MM.1S (cell line): Measurements from ENCODE around the gene ANO2.

Source experiments
- DNase-seq: peaks from one replicate; pipeline ENCODE4 v3.0.0-alpha.2; 2015
- H2AFZ ChIP-seq: fragments of 300-600 bp; sonication (generic); 2 replicates; pipeline ENCODE4 v1.6.0; 2016; ENCODE audit warnings: antibody characterized with exemption, low read length
- H3F3A ChIP-seq: fragments of 300-600 bp; sonication (generic); 2 replicates; pipeline ENCODE4 v1.6.1; 2016; ENCODE audit warnings: mild to moderate bottlenecking, antibody characterized with exemption, low read length, moderate library complexity, mixed read lengths; ENCODE audit not compliant: insufficient read depth
- H3K27ac ChIP-seq: fragments of 300-600 bp; sonication (generic); 2 replicates; pipeline ENCODE4 v1.5.1; 2016; ENCODE audit warnings: mild to moderate bottlenecking, low read length
- H3K27me3 ChIP-seq: fragments of 300-600 bp; sonication (generic); replicated peaks from 2 replicates; pipeline ENCODE4 v1.6.0; 2016; ENCODE audit warnings: low read length; ENCODE audit not compliant: insufficient read depth
- H3K36me3 ChIP-seq: fragments of 300-600 bp; sonication (generic); replicated peaks from 2 replicates; pipeline ENCODE4 v1.6.1; 2016; ENCODE audit warnings: mild to moderate bottlenecking, low read length, mixed read lengths; ENCODE audit not compliant: insufficient read depth
- H3K4me1 ChIP-seq: fragments of 300-600 bp; sonication (generic); 2 replicates; pipeline ENCODE4 v1.6.1; 2016; ENCODE audit warnings: low read length, mixed read lengths
- H3K4me2 ChIP-seq: fragments of 300-600 bp; sonication (generic); 2 replicates; pipeline ENCODE4 v1.6.0; 2016; ENCODE audit warnings: low read depth, low read length
- H3K4me3 ChIP-seq: fragments of 300-600 bp; sonication (generic); 2 replicates; pipeline ENCODE4 v1.5.1; 2016; ENCODE audit warnings: low read length, mixed read lengths
- H3K79me2 ChIP-seq: fragments of 300-600 bp; sonication (generic); 2 replicates; pipeline ENCODE4 v1.6.1; 2016; ENCODE audit warnings: mixed run types, low read length, mixed read lengths
- H3K9ac ChIP-seq: fragments of 300-600 bp; sonication (generic); 2 replicates; pipeline ENCODE4 v1.6.1; 2016; ENCODE audit warnings: low read length, mixed read lengths
- H3K9me2 ChIP-seq: fragments of 300-600 bp; sonication (generic); replicated peaks from 2 replicates; pipeline ENCODE4 v1.6.1; 2016; ENCODE audit warnings: mild to moderate bottlenecking, low read length, mixed read lengths; ENCODE audit not compliant: insufficient read depth
- H3K9me3 ChIP-seq: fragments of 300-600 bp; sonication (generic); replicated peaks from 2 replicates; pipeline ENCODE4 v1.6.1; 2016; ENCODE audit warnings: mild to moderate bottlenecking, low read length, mixed read lengths; ENCODE audit not compliant: insufficient read depth
- H4K20me1 ChIP-seq: fragments of 300-600 bp; sonication (generic); 2 replicates; pipeline ENCODE4 v1.6.1; 2016; ENCODE audit warnings: mild to moderate bottlenecking, low read length, moderate library complexity, mixed read lengths; ENCODE audit not compliant: insufficient read depth
- CTCF ChIP-seq: fragments of 300-600 bp; sonication (generic); IDR thresholded peaks from 2 replicates; pipeline ENCODE4 v1.5.1; 2016; ENCODE audit warnings: antibody characterized with exemption, low read length, mixed read lengths
- EZH2 ChIP-seq: fragments of 300-600 bp; sonication (generic); optimal IDR thresholded peaks from 2 replicates; pipeline ENCODE3; 2017; ENCODE audit warnings: low read depth, mild to moderate bottlenecking, antibody characterized with exemption, low read length, mixed read lengths
- EZH2phosphoT487 ChIP-seq: fragments of 300-600 bp; sonication (generic); IDR thresholded peaks from 2 replicates; pipeline ENCODE4 v1.6.1; 2018; ENCODE audit warnings: antibody characterized with exemption, low read length

ANO2 gene

DNA sequence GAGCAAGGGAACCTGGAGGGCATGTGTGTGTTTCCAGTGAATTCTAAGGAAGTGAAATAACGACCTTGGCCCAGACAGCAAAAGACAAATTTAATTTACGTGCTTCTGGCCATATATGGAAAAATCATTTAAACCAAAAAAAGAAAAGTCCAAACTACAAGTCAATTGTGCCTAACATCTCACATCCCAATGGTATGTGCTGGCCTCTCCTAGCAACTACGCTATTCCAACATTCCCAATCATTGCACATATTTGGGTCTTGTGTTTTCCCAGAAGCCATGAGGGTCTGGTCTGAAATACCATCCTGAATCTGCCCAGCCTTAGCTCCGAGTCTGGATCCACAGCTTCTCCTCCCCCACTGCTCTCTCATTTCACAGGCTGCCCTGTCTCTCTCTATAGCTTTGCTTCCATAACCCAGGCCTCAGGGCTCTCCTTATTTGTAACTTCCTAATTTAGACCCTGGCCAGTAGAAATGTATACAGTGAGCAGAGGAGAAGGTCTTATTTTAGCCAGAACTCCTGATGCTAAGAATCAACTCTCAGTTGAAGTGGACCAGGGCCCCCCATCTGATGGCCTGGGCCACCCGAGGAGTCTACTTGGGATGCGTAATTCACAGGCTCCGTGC lies 224.6 kb downstream of the ANO2 start:
- Histone ChIP-seq H2AFZ (no peak overlapping the region), H3K4me2 (no peak overlapping the region), H3K9me3 (no peaks in the 10 kb centered on the region), H3K79me2 (no peaks in the 10 kb centered on the region), H3K27ac (no peak overlapping the region), H4K20me1 (no peaks in the 10 kb centered on the region), H3K4me1 (no peaks in the 10 kb centered on the region), H3K4me3 (no peak overlapping the region), H3K9me2 (no peaks in the 10 kb centered on the region), H3K27me3 (no peaks in the 10 kb centered on the region), H3K9ac (no peak overlapping the region), H3K36me3 (no peaks in the 10 kb centered on the region), H3F3A (no peaks in the 10 kb centered on the region)
- TF ChIP-seq CTCF: no peak
- no peak for TF ChIP-seq EZH2phosphoT487
- no peak for TF ChIP-seq EZH2
- DNase-seq: no peak

- no peaks in the 10 kb centered on the region for H3K79me2 ChIP-seq
- no peaks in the 10 kb centered on the region for H3K9me2 ChIP-seq
- no peaks in the 10 kb centered on the region for H3K4me1 ChIP-seq
- no peak for DNase-seq
- no peak overlapping the region for H3K4me2 ChIP-seq
- H2AFZ ChIP-seq: no peak overlapping the region
- H4K20me1 ChIP-seq: no peaks in the 10 kb centered on the region
- H3K9me3 ChIP-seq: no peaks in the 10 kb centered on the region
- no peaks in the 10 kb centered on the region for H3K27me3 ChIP-seq
- no peak overlapping the region for H3K9ac ChIP-seq
- no peak overlapping the region for H3K27ac ChIP-seq
- TF ChIP-seq EZH2 (no peak), CTCF (no peak), EZH2phosphoT487 (no peak)
- no peaks in the 10 kb centered on the region for H3F3A ChIP-seq
- no peaks in the 10 kb centered on the region for H3K36me3 ChIP-seq
- no peak overlapping the region for H3K4me3 ChIP-seq
Measured at GRCh38 chr12:5718680-5719079, 226.4 kb downstream of the ANO2 start.

- H3K27ac ChIP-seq: no peak overlapping the region
- no peaks in the 10 kb centered on the region for H3K27me3 ChIP-seq
- TF ChIP-seq CTCF: no peak
- no peak for TF ChIP-seq EZH2phosphoT487
- no peaks in the 10 kb centered on the region for H3K9me3 ChIP-seq
- no peak overlapping the region for H3K4me2 ChIP-seq
- no peaks in the 10 kb centered on the region for H3K79me2 ChIP-seq
- H4K20me1 ChIP-seq: no peaks in the 10 kb centered on the region
- H3K4me3 ChIP-seq: no peak overlapping the region
- H3K9ac ChIP-seq: no peak overlapping the region
- H3K36me3 ChIP-seq: no peaks in the 10 kb centered on the region
- H3F3A ChIP-seq: no peaks in the 10 kb centered on the region
- DNase-seq: no peak
- no peak overlapping the region for H2AFZ ChIP-seq
- no peaks in the 10 kb centered on the region for H3K4me1 ChIP-seq
- no peaks in the 10 kb centered on the region for H3K9me2 ChIP-seq
Measured at GRCh38 chr12:5718073-5718472, 227.0 kb downstream of the ANO2 start.
